H1 (cell line): ENCODE data around the gene CELF4. TPM values are rescaled to one million over a fixed set of nuclear protein-coding genes. Genes with fewer than 3 reads are reported as not detected.
A peak's percentile ranks its signal among the peaks of the same experiment; 100 is the strongest.

ENCODE experiments used
- BRCA1 ChIP-seq: IDR thresholded peaks from 2 replicates; pipeline ENCODE4 v1.6.1; 2012; ENCODE audit warnings: low read depth, low read length, improper control_type of control experiment
- CBX8 ChIP-seq: fragments of 300-800, 300-1000 bp; sonication (generic); IDR thresholded peaks from 2 replicates; pipeline ENCODE4 v1.7.1; 2016; ENCODE audit warnings: low read depth, low read length, borderline replicate concordance
- CEBPB ChIP-seq: IDR thresholded peaks from 2 replicates; pipeline ENCODE4 v1.6.1; 2012; ENCODE audit warnings: low read depth, low read length
- CHD7 ChIP-seq: fragments of 300-600 bp; sonication (generic); IDR thresholded peaks from 2 replicates; pipeline ENCODE4 v1.7.1; 2012; ENCODE audit warnings: low read length, moderate library complexity, mild to moderate bottlenecking, inconsistent platforms; ENCODE audit not compliant: insufficient replicate concordance
- CTCF ChIP-seq, 3 experiments: IDR thresholded peaks; 1 replicate in 2 of 3; 2 replicates in 1 of 3; pipeline versions ENCODE4 v1.5.1 to v1.6.1; 2011; ENCODE audit warnings: low read length in 3 of 3, mild to moderate bottlenecking in 3 of 3, inconsistent platforms in 2 of 3, low read depth in 1 of 3, moderate library complexity in 1 of 3; ENCODE audit not compliant: insufficient read depth in 1 of 3; ENCODE audit errors: control extremely low read depth in 1 of 3
- EGR1 ChIP-seq: IDR thresholded peaks from 2 replicates; pipeline ENCODE4 v1.6.1; 2011; ENCODE audit warnings: low read depth, low read length, borderline replicate concordance
- JUN ChIP-seq: IDR thresholded peaks from 2 replicates; pipeline ENCODE4 v1.6.1; 2011; ENCODE audit warnings: low read depth, mild to moderate bottlenecking, improper control_type of control experiment, low read length
- SIRT6 ChIP-seq: IDR thresholded peaks from one replicate; pipeline ENCODE4 v1.7.1; 2012; ENCODE audit warnings: low read length, inconsistent platforms
- TAF7 ChIP-seq: optimal IDR thresholded peaks from 2 replicates; pipeline ENCODE3; 2011; ENCODE audit warnings: low read depth, mild to moderate bottlenecking, inconsistent platforms, low read length, moderate library complexity, borderline replicate concordance
- polyA plus RNA-seq, 7 experiments: library from polyadenylated mRNA; depleted of rRNA in 3 of 7; stranded (reverse) in 5 of 7; unstranded in 2 of 7; fragments of >200 nt in 5 of 7; fragments of 200-250 nt in 2 of 7; gene quantifications; 1 replicate in 5 of 7; 2 replicates in 1 of 7; 4 replicates in 1 of 7; pipeline versions ENCODE4 v1.2.1 to v1.2.3, GENCODE V29; 2011 to 2013; ENCODE audit warnings: missing spikeins in 2 of 7, mixed read lengths in 2 of 7
- total RNA-seq: library from RNA; stranded (reverse); fragmentation: NEBNext Ultra II Directional; extraction: Animal tissue kit (Norgen Biotek cat#: 25700); gene quantifications from 2 replicates; pipeline ENCODE4 v1.2.1, GENCODE V29; 2021

The CELF4 gene
- total and polyA plus RNA-seq, 2 of the 8 experiments (the other 6 are each of a cell fraction or from before 2014, with no cell fraction given): 1.6 to 3.4 TPM

GRCh38 chr18:37335409-37335736, 230.2 kb downstream of the CELF4 start (continued):
- TF ChIP-seq CHD7 (no peak), BRCA1 (no peak), CBX8 (no peak), SIRT6 (no peak), EGR1 (no peak), JUN (no peak), CEBPB (no peak), TAF7 (no peak), CTCF (IDR thresholded peaks at IDR 0.05; ENCODE audit: control extremely low read depth in 1 of 3, insufficient read depth in 1 of 3, low read depth in 1 of 3, low read length in 3 of 3) (peak; percentile 25 to 59 (median 44); a peak in 3 of 4 replicates)
